SJCRH30 (cell line): ENCODE results near the gene SP3. TPM values are rescaled to one million over a fixed set of nuclear protein-coding genes. Genes with fewer than 3 reads are reported as not detected.

ENCODE experiments used
- DNase-seq, 2 experiments: peaks; one replicate each; pipeline ENCODE4 v3.0.0-alpha.2; 2015 to 2020
- H3K27ac ChIP-seq: fragments of 250-450 bp; sonication (Bioruptor Pico); 2 replicates; pipeline ENCODE4 v1.5.1; 2020; ENCODE audit warnings: mild to moderate bottlenecking, moderate library complexity
- H3K27me3 ChIP-seq: fragments of 250-450 bp; sonication (Bioruptor Pico); 2 replicates; pipeline ENCODE4 v1.5.1; 2020; ENCODE audit warnings: mild to moderate bottlenecking, moderate library complexity
- H3K36me3 ChIP-seq: fragments of 250-450 bp; sonication (Bioruptor Pico); 2 replicates; pipeline ENCODE4 v1.5.1; 2020; ENCODE audit warnings: mild to moderate bottlenecking, moderate library complexity
- H3K4me1 ChIP-seq: fragments of 250-450 bp; sonication (Bioruptor Pico); 2 replicates; pipeline ENCODE4 v1.5.1; 2020; ENCODE audit warnings: mild to moderate bottlenecking, moderate library complexity
- H3K4me3 ChIP-seq: fragments of 250-450 bp; sonication (Bioruptor Pico); 2 replicates; pipeline ENCODE4 v1.5.1; 2020; ENCODE audit warnings: mild to moderate bottlenecking, moderate library complexity
- H3K9me3 ChIP-seq: fragments of 250-450 bp; sonication (Bioruptor Pico); replicated peaks from 2 replicates; pipeline ENCODE4 v1.5.1; 2020; ENCODE audit warnings: mild to moderate bottlenecking, moderate library complexity
- total RNA-seq: library from RNA; depleted of rRNA; stranded (reverse); fragments of >200 nt; shearing (Covaris generic); gene quantifications from 2 replicates; pipeline ENCODE4 v1.2.3, GENCODE V29; 2014; rRNA removed

The SP3 gene
- 133 and 148 TPM in 2 replicates for total RNA-seq

DNA sequence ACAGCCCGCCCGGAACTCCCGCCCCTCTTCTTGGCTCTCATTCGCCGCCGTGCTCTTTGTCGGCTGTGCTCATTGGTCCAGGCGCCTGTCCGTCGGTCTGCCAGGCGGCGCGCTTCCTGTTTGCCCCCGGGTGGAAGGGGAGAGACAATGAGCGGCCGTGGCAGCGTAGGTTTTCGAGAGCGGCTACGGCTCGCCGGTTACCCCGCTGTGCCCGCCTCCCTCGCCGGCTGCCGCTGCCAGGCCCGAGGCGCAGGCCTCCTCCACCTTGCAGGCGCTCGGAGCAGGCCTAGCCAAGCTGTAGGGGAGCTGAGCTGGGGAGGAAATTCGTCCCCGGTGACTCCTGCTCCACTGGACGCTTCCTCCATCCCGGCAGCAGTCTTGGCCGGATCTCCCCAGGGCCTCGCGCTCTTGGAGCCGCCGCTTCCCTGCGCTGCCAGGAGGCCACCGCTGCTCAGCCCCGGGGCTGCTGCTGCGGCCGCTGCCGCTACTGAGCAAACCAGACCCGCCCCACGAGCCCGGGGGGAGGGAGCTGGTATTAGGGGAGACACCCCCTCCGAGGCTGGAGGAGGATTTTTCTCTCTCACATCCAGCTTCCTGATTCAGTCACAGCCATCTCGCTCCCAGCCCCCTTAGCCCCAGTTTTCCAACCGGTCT, at the start of gene SP3:
Gene SP3 (minus strand): TSS at position 2 of the 654 bp plus-strand sequence. CDS start 202 bp downstream, outside the sequence.
- peaks cover 16% of the 10 kb centered on the region for H3K36me3 ChIP-seq

DNA sequence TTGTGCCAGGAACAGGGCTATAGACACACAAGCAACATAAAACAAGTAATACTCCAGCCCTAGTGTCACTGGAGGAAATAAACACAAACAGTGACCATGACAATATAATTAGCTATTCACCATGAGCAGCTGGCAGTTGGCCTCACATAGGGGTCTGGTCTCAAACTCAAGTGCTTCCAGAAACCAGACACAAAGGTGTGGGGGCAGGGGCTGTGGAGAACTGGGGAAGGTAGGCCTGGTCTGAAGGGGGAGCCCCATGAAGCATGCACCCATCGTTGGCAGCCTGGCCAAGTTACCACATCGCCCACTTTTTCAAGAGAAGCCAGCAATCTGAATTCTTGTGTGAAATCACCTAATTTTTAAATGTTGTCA, 49.5 kb upstream of the SP3 start:
- Histone ChIP-seq H3K9me3 (no peaks in the 10 kb centered on the region), H3K4me1 (peaks cover 24% of the 10 kb centered on the region), H3K27ac (peak overlapping the region; percentile 50), H3K4me3 (no peak overlapping the region), H3K27me3 (no peaks in the 10 kb centered on the region), H3K36me3 (no peaks in the 10 kb centered on the region)
- peak; percentile 63 to 73 for DNase-seq

More for the DNA sequence above, at the start of gene SP3:
- Histone ChIP-seq H3K4me3 (peak within 1 kb of the TSS; percentile 90), H3K9me3 (no peaks in the 10 kb centered on the region; the same call in 1 of the 2 replicates), H3K27me3 (no peaks in the 10 kb centered on the region), H3K27ac (peak within 1 kb of the TSS; percentile 94), H3K4me1 (peaks cover 7% of the 10 kb centered on the region)
- peak; percentile 97 to 98 for DNase-seq

DNA sequence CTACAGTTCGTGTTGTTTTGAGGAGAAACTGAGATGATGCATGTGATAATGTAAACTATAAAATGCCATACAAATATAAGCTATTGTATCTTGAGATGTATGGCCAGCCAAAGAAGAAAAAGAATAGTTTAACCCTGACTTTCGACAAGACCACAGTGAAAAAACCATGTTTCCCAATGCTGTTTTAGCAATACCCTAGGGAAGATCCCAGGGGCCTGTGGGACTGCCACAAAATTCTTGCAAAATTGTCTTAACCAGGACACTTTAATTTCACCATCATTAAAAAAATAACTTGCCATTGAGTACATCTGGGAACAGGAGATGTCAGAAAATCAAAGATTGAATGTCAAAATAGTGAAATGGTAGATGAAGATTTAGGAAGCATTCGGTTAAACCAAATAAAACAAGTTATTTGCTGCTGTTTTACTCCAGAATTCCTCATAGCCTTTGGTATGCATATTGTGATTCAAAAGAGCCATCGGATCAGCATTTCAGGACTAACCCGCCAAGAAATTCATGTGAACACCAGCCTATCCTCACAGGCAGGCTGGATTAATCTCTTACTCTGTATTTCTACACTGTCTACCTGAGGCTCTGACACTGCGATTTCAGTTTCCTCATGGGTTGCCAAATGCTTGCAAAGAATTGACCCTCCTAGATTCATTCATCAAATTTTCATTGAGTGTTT, 49.0 kb upstream of the SP3 start:
- Histone ChIP-seq H3K27ac (peak overlapping the region; percentile 50), H3K27me3 (no peaks in the 10 kb centered on the region), H3K4me3 (no peak overlapping the region), H3K36me3 (no peaks in the 10 kb centered on the region), H3K4me1 (peaks cover 27% of the 10 kb centered on the region), H3K9me3 (no peaks in the 10 kb centered on the region)
- no peak for DNase-seq

DNA sequence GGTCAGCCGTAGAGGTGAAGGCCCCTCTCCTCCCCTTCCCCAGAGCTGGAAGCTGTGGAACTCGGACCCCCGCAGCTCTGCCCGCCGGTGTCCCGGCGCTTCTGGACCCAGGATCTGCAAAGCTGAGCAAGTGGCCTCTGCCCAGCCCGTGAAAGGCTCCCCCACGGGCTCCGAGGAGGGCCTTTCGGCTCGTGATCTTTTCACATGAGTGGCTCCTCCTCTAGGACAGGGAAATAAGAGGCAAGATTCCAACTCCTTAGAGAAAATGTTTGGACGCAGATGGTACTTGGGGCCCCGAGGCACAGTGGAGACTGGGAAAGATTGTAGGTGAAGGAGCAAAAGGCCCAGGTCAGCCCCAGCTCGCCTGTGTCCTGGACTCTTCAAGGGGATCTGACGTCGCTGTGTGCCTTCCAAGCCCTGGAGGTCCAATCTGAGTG, 48.2 kb upstream of the SP3 start:
- H3K36me3 ChIP-seq: no peaks in the 10 kb centered on the region
- H3K27ac ChIP-seq: no peak overlapping the region
- no peak for DNase-seq
- H3K9me3 ChIP-seq: 0 out of 2 replicates have a peak, but pooled peaks cover 4% of the 10 kb centered on the region
- peaks cover 29% of the 10 kb centered on the region for H3K4me1 ChIP-seq
- H3K4me3 ChIP-seq: no peak overlapping the region
- no peaks in the 10 kb centered on the region for H3K27me3 ChIP-seq

DNA sequence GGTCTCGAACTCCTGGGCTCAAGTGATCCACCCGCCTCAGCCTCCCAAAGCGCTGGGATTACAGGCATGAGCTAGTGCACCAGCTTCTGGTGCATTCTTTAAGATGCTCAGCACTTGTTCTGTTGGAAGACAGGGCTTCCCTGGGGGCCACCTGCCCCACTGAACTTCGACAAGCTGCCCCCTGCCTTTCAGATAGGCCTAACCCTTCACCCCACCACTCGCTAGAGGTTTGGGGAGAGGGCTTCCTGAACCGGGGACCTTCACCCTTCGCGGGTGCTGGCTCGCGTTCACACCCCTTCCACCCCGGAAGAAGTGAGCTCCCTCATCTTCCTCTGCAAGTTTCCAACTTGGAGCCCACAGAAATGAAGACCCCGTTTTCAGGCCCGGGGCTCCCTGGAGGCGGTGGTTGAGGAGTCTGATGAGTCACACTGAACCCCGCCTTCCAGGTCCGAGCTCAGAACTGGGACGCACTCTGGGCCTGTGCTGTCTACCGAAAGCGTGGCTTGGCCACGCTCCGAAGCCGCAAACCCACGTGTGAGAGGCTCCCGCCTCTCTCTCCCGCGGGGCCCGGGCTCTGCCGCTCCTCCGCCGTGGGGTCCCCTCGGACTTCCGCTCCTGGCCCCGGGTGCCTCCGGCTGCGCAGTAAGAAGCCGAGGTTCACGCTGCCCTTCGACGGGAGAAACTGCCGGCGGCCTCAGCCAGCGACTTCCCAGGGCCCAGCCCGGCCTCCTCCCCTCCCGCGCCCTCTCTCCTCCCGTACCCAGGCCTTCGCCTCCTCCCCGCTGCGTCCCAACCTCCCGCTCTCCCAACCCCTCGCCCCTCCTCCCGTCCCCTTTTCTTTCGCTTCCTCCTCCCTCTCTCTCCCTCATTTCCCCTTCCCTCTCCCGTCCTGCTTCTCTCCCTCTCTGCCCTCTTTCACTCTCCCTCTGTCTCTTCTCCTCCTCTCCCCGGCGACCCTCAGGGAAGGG, 47.5 kb upstream of the SP3 start:
- Histone ChIP-seq H3K4me3 (no peak overlapping the region), H3K27ac (no peak overlapping the region)

DNA sequence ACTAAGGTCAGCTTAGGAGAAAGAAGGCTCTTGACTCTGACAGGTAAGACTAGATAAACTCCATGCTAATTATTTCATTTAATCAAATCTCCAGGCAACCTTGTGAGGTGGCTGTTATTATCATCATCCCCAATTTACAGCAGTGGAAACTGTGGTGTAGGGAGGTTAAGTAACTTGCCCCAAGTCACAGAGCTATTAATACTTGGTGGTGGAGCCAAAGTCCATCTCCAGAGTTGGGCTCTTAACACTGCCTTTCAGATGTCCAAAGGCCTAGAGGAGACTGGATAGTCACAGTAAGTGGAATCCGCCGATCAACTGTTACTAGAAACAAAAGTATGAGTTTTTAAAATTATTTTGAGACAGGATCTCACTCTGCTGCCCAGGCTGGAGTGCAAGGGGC, 46.6 kb upstream of the SP3 start:
- Histone ChIP-seq H3K4me3 (no peak overlapping the region), H3K36me3 (no peaks in the 10 kb centered on the region), H3K4me1 (peaks cover 21% of the 10 kb centered on the region), H3K9me3 (0 out of 2 replicates have a peak, but pooled peaks cover 4% of the 10 kb centered on the region), H3K27ac (no peak overlapping the region), H3K27me3 (no peaks in the 10 kb centered on the region)
- no peak for DNase-seq

More for the DNA sequence above, 47.5 kb upstream of the SP3 start:
- no peak for DNase-seq
- no peaks in the 10 kb centered on the region for H3K36me3 ChIP-seq
- H3K9me3 ChIP-seq: 0 out of 2 replicates have a peak, but pooled peaks cover 4% of the 10 kb centered on the region
- no peaks in the 10 kb centered on the region for H3K27me3 ChIP-seq
- peaks cover 23% of the 10 kb centered on the region for H3K4me1 ChIP-seq

DNA sequence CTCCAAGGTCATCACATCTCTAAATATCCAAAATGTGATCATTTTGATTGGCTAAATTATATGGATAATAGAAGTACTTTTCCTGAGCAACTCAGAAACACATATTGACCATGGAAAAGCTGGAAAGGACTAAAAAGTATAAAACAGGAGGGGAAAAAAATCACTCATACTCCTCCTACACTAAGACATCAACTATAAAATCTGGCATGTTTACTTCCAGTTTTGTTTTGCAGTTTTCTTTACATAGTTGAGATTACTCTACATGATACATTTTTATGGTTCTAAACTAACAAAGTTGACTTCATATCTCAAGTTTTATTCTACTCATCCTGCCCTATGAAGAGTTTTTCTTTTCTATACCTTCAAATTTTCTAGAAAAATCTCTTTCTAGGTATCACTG, 46.0 kb upstream of the SP3 start:
- H3K36me3 ChIP-seq: no peaks in the 10 kb centered on the region
- no peak overlapping the region for H3K27ac ChIP-seq
- DNase-seq: no peak
- H3K9me3 ChIP-seq: 0 out of 2 replicates have a peak, but pooled peaks cover 4% of the 10 kb centered on the region
- H3K27me3 ChIP-seq: no peaks in the 10 kb centered on the region
- H3K4me3 ChIP-seq: no peak overlapping the region
- H3K4me1 ChIP-seq: peaks cover 21% of the 10 kb centered on the region

DNA sequence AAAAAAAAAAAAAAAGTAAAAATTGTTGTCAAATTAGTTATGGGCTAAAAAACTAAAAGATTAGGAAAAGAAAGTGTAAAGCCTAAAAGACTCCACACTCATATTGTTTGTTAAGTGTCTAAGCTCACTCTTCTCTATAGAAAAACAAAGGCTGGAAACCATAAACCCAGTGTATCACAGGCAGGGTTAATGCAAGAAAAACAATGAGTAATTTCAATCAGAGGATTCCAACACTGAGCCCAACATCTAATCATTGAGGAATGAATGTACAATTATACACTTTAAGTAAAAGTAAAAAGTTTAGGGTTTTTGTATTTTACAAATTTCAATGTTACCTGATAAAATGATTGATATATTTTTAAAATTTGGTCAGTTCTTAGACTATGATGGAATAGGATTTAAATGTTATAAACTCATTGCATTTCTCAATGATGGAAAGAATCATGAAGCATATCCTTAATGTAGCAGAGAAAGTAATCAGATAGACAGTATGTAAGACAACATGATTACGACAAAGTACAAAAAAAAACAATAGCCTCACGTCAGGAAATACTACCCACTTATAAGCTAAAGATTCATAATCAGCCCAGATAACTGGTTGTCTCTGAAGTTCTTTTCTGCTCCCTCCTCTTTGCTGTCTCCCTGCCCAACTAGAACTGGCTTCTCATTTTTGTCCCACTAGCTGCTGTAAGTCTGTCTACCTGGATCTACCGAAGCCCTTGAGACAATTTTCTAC, 44.5 kb upstream of the SP3 start:
- Histone ChIP-seq H3K27ac (no peak overlapping the region), H3K4me3 (no peak overlapping the region), H3K9me3 (0 out of 2 replicates have a peak, but pooled peaks cover 4% of the 10 kb centered on the region), H3K27me3 (no peaks in the 10 kb centered on the region), H3K36me3 (no peaks in the 10 kb centered on the region), H3K4me1 (peaks cover 17% of the 10 kb centered on the region)
- no peak for DNase-seq

DNA sequence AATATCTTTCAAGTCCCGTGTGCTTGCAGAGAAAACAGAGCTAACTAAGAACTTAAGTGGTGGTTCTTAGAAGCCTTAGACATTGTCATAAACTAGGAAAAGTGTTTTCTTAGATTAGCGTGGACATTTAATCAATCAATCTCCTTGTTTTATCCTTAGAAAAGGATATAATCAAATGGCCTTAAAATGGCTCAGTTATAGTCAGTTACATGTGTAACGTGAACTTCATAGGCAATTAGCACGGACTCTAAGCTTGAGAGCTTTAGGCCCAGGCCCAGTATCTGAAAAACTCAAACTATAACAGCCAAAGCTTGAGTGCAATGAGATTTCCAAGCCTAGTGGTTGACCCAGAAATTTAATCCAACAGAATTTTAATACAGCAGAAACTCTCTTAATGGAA, 43.5 kb upstream of the SP3 start:
- no peaks in the 10 kb centered on the region for H3K27me3 ChIP-seq
- H3K9me3 ChIP-seq: 0 out of 2 replicates have a peak, but pooled peaks cover 4% of the 10 kb centered on the region
- peaks cover 20% of the 10 kb centered on the region for H3K4me1 ChIP-seq
- no peak overlapping the region for H3K4me3 ChIP-seq
- H3K27ac ChIP-seq: no peak overlapping the region
- no peak for DNase-seq
- H3K36me3 ChIP-seq: no peaks in the 10 kb centered on the region

DNA sequence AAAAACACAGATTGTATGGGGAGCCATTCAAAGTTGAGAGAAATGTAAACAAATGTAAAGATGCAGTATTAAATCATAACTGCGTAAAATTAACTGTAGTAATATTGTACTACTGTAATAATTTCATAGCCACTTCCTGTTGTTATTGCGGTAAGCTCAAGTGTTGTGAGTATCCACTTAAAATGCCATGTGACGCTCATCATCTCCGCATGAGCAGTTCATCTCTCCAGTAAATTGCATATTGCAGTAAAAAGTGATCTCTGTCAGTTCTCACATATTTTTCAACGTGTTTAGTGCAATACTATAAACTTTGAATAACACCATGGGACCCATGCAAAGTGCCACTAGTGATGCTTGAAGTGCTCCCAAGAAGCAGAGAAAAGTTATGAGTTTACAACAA, 41.8 kb upstream of the SP3 start:
- Histone ChIP-seq H3K36me3 (0 out of 2 replicates have a peak, but pooled peaks cover 2% of the 10 kb centered on the region), H3K4me1 (peaks cover 27% of the 10 kb centered on the region), H3K27ac (no peak overlapping the region), H3K27me3 (no peaks in the 10 kb centered on the region), H3K4me3 (no peak overlapping the region), H3K9me3 (0 out of 2 replicates have a peak, but pooled peaks cover 4% of the 10 kb centered on the region)
- no peak for DNase-seq

DNA sequence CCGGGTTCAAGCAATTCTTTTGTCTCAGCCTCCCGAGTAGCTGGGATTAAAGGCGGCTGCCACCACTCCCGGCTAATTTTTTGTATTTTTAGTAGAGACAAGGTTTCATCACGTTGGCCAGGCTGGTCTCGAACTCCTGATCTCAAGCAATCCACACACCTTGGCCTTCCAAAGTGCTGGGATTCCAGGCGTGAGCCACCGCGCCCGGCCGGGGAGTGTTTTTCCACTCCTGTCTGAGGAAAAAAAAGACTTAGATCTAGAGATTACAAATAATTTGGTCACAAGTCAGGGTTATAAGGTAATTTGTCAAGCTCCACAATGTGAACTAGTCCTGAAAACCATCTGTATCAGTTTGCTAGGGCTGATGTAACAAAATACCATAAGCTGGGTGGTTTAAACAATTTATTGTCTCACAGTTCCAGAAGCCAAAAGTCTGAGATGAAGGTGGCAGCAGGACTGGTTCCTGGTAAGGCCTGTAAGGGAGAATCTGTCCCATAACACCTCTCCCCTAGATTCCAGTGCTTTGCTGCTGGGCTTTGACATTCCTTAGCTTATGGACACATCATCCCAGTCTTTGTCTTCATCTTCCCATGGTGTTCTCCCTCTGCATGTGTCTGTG, 40.7 kb upstream of the SP3 start:
- Histone ChIP-seq H3K27ac (no peak overlapping the region), H3K36me3 (0 out of 2 replicates have a peak, but pooled peaks cover 2% of the 10 kb centered on the region), H3K27me3 (no peaks in the 10 kb centered on the region), H3K9me3 (0 out of 2 replicates have a peak, but pooled peaks cover 4% of the 10 kb centered on the region), H3K4me3 (no peak overlapping the region), H3K4me1 (peaks cover 27% of the 10 kb centered on the region)
- DNase-seq: no peak

DNA sequence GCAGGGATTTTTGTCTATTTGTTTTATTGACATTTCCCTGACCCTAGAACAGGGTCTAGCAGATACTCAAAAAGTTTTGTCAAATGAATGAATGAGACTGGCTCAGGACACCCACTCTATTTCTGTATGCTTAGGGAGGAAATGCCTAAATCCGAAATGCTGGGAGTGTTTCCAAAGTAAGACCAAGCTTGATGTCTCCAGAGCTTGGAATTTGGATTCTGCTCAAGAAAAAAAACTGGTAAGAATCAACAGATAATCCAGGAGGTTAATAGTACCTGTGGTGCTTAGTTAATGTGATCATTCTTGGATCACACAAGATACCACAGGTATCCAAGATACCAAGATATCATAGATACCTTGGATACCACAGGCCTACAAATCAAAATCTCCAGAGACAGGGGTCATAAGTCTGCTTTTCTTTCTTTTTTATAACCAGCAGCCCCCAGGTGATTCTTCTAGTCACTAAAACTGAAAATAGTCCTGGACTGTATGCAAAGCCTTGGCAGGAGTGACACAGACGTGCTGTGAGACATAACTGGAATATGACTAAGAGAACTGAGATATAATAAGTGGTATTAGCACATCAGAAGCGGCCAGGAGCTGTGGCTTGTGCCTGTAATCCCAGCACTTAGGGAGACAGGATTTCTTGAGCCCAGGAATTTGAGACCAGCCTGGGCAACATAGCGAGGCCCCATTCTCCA, 39.9 kb upstream of the SP3 start:
- Histone ChIP-seq H3K27me3 (no peaks in the 10 kb centered on the region), H3K27ac (no peak overlapping the region), H3K4me3 (no peak overlapping the region), H3K9me3 (0 out of 2 replicates have a peak, but pooled peaks cover 4% of the 10 kb centered on the region), H3K36me3 (0 out of 2 replicates have a peak, but pooled peaks cover 2% of the 10 kb centered on the region), H3K4me1 (peaks cover 27% of the 10 kb centered on the region)
- DNase-seq: peak; percentile 51 to 59
